ENCODE results near the gene ANP32A. TPM values are rescaled to one million over a fixed set of nuclear protein-coding genes. Genes with fewer than 3 reads are reported as not detected.

The ANP32A gene
- 49.6 and 50.9 TPM in 2 replicates for total RNA-seq (ENCODE audit: low replicate concordance)

DNA sequence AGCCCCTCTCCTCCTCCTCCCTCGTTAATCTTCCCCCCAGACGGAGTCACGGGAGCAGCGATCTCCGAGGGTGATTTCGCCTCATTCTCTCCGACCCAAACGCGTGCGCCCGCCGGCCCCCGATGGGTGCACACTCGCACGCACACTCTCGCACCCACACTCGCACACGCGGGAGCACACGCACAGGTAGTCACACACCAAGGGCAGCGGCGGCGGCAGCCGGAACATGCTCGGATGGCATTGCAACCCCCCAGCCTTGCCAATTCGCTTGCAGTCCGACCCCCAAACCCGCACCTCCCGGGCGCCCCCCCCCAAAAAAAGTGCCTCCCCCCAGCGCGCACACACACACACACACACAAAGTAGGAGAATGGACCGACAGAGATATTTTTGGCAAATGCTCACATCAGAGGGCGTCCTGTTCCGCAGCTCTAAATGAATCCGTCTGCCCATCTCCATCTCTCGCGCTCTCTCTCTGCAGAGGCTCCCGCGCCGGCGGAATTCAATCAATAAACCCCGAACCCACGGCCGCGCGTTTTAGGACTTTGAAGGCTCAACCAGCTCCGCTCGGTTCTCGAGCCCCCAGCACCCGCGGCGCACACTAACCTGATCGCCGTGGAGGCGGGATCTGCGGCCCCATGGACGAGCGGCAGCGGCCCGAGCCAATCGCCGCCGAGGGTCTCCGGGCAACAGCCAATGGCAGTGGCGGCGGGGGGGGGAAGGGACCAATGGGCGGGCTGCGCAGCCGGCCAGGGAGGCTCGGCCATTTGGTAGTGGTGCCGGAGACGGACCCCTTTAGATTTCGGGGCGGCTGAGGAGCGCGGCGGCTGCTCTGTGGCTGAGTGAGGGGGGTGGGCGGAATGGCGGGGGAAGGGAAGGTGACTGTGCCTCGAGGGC, at the start of gene ANP32A:
Gene ANP32A (minus strand): TSS at position 601 of the 895 bp plus-strand sequence. CDS start 144 bp downstream, at position 457.

Other genes starting within 250 kb of the ANP32A start
- 1.9 and 11.2 TPM in 2 replicates for gene CORO2B, start 241.9 kb downstream of the ANP32A start, total RNA-seq (ENCODE audit: low replicate concordance)
- gene SPESP1, start 109.6 kb upstream of the ANP32A start, total RNA-seq (ENCODE audit: low replicate concordance): 0.59 and 5.1 TPM in 2 replicates
- gene NOX5, start 193.8 kb upstream of the ANP32A start, total RNA-seq (ENCODE audit: low replicate concordance): 0.08 and 0.12 TPM in 2 replicates